Measurements from ENCODE around the gene EARS2.
"Not testable (repeated sequence)": the region's sequence is repeated elsewhere in the genome, so short reads cannot be mapped to it uniquely, and the experiment has no call there.

The EARS2 gene

DNA sequence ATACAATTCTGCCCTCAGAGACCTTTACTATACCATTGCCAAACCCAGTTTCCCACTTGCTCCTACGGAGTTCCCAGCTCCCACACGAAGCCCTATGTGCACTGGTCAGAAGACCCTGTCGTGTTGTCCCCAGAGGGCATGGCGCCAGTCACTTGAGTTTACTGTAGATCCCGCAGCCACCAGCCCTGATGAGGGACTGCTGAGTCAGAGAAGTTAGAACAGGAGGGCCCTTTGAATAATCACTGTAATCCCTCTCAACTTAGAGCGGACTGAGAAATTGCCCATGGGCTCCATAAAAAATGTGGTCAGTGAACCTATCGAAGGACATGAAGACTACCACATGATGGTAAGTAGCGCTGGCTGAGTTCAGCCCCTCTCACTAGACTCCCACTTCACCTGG lies 9.6 kb upstream of the EARS2 start:
- no peak for DNase-seq

DNA sequence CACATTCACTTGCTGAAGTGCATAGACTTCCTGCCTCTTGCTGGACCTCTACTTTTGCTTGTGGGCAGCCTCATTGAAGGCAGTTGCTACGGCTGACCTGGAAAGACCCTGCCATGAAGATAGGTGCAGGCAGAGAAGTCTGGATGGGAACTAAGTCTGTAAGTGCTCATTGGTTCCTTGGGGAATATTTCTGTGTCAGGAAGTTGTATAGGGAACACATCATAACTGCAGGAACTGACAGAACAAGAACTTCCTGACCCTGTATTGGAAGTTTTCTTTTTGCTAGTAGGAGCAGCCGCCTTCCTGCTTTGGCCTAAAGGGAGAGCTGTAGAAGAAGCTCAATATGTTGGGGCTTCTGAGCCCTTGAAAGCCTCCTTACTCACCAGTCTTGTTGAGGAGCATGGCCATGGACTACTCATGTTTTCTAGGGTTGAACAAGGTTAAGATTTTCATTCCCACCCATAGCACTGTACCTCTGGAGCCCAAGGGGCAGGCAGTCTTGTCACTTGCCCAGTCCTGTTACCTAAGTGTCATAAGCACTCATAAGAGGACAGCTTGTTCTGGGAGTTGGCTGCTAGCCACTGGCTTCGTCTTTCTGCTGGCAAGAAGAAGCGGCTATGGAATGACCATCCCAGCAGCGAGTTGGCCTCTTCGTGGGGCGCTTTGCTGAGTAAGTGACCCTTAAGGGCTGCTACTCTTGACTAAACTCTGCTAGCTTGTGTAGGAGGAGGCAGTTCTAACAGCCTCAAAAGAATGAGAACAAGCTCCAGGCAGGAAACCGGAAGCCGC lies 7.6 kb upstream of the EARS2 start:
- DNase-seq = no peak

DNA sequence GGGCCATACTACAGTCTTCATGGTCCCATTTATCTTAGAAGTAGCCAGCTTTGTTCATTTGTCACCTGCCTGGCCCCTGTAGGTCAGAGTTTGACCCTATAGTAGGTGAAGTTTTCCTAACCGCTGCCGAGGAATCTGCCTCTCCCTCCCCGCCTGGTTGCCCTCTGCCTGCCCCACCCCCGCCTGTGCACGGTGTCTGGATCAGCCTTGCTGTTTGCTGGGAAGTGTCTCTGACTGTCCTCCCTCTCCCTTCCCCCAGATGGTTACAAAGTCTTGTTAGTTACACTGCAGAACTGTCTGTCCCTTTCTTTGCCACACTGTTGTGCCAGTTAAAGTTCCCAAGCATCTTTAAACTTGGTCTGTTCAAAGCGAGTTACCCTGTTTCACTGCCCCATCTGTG lies 6.0 kb upstream of the EARS2 start:
- no peak for DNase-seq

DNA sequence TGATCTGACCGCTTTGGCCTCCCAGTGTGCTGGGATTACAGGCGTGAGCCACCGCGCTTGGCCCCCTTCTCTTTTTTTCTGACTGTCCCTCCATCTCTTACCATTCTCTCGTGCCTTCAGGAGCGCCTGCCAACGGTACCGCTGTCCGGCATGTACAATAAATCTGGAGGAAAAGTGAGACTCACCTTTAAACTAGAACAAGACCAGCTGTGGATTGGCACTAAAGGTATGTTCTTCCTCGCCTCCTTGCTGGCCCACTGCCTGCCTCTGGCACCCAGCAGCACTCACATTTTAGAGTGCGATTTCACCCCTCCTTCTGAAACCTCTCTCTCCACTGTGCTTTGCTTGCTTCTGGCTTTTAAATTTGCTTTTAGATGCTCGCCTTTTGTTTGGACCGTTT lies 5.4 kb upstream of the EARS2 start:
- no peak for DNase-seq

DNA sequence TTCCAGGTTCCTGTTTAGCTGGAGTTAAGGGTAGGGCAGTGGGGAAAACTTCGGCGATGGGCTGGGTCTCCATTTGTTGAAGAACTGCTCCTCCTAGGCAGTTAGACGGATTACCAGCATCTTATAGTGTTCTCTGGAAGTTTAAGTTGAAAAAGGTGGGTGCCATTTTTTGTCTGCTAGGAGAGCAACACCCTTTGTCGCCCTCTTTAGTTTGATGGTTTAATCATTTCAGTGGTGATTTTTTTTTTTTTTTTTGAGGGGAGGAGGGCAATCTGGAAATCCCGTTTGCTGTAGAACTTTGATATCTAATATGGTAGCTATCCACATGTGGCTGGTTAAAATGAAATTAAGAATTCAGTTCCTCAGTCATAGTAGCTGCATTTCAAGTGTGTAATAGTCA lies 4.4 kb upstream of the EARS2 start:
- no peak for DNase-seq

DNA sequence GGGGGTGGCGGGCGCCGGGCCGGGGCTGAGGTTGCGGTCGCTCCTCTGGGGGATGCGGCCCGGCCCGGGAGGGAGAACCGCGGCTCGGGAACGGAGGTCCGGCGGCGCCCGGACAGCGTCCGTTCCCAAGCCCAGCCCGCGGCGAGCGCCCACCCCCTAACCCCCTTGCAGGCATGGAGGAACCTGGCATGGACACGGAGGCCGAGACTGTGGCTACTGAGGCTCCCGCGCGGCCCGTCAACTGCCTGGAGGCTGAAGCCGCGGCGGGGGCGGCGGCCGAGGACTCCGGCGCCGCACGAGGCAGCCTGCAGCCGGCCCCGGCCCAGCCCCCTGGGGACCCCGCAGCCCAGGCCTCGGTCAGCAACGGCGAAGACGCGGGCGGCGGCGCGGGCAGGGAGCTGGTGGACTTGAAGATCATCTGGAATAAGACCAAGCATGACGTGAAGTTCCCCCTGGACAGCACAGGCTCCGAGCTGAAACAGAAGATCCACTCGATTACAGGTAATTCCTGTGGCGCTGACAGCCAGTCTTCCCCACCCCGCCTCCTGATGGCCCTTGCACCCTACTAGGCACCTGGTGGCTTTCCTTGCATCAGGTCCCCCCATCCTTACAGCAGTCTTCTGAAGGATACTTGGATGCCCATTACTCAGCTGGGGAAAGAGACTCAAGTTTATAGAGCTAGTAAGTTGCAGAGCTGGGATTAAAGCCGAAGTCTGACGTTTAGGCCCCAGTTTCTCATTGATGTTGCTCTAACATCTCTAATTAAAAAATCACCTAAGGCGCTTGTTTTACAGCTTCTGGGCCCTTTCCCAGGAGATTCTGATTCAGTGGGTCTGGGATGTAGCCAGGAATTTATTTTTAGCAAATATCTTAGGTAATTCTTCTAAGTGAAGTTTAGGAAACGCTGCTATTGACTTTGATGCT lies 891 bp upstream of the EARS2 start:
- peak; percentile 9 for DNase-seq

DNA sequence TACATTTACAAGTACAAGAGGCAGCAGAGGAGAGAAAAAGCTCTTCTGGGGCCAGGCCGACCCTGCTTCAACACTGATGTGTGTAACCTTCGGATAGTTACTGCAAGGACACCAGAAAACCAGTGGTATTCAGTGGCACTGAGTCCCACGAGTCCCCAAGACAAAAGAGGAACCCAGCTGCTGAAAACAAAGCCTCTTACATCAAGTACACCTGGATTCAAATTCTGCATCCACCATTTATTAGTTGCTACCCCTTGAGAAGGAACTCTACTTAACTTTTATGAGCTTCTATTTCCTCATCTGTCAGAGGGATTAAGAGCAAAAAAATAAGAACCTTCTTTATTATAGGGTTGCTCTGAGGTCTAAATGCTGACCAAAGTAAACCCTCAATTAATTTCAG lies 2.6 kb downstream of the EARS2 start:
- no peak for DNase-seq

DNA sequence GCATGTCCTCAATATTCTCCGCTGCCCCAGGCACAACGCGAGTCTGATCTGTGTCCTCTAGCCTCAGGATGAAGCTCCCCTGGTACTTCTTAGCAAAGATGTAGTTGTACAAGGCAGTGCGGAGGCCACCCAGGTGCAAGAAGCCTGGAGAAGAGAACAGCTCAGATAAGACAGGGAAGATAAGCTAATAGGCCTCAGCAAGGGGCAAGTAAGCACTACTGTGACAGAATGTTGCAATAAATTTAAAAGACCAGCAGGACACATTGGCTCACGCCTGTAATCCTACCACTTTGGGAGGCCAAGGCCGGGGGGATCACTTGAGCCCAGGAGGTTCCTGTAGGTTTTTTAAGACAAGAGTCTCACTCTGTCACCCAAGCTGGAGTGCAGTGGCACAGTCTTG lies 5.0 kb downstream of the EARS2 start:
- no peak for DNase-seq

DNA sequence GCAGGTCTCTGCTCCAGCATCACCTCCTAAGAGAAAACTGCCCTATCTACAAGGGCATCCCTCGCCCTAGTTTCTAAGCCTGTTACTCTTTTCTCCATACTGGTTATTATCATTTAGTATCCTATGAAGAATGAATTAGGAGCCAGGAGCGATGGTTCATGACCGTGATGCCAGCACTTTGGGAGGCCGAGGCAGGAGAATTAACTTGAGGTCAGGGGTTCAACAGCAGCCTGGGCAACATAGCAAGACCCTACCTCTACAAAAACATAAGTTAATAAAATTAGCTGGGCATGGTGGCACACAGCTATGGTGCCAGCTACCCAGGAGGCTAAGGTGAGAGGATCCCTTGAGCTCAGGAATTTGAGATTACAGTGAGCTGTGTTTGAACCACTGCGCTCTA lies 7.2 kb downstream of the EARS2 start:
- no peak for DNase-seq

DNA sequence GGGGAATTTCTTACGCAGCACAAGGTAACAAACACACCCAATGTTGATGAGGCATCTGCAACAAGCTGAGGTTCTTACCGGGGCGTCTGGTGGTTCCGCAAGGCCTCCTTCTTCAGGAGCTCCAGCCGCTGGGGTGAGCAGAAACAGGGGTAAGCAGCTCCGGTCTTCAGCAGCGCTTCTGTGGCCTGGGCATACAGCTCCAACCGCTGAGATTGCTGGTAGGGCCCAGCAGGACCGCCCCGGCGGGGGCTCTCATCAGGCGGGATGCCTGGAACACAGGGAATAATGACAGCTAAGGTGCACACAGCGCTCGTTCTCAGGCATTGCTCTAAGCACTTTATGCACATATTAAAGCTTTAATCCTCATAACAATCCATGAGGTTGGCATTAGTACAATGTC lies 12.7 kb downstream of the EARS2 start:
- no peak for DNase-seq

DNA sequence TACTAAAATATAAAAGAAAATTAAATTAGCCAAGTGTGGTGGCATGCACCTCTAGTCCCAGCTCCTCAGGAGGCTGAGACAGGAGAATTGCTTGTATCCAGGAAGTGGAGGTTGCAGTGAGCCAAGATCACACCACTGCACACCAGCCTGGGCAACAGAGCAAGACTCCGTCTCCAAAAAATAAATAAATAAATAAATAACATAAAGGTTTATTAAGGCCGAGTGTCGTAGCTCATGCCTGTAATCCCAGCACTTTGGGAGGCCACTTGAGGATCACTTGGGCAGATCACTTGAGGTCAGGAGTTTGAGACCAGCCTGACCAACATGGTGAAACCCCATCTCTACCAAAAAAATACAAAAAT lies 16.4 kb downstream of the EARS2 start:
- not testable (repeated sequence) for DNase-seq

DNA sequence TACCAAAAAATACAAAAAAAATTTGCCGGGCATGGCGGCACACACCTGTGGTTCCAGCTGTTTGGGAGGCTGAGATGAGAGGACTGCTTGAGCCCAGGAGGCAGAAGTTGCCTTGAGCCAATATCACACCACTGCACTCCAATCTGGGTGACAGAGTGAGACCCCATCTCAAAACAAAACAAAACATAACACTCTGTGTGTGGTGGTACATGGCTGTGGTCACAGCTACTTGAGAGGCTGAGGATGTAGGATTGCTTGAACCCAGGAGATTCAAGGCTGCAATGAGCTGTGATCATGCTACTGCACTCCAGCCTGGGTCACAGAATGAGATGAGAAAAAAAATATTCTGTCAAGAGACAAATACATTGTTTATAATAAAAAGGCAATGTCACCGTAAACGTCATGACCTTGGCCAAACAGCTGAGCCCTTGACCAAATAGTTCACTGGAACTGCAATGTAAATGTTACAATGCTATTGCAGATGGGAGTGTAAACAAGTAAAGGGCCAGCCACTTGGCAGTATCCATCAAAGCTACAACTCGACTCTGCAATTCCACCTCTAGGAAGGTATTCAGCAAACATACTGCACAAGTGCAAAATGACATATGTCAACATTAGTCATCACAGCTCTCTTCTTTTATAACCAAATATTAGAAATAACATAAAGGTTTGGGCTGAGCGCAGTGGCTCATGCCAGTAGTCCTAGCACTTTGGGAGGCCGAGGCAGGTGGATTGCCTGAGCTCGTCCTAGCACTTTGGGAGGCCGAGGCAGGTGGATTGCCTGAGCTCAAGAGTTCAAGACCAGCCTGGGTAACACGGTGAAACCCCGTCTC lies 16.9 kb downstream of the EARS2 start:
- no peak for DNase-seq

DNA sequence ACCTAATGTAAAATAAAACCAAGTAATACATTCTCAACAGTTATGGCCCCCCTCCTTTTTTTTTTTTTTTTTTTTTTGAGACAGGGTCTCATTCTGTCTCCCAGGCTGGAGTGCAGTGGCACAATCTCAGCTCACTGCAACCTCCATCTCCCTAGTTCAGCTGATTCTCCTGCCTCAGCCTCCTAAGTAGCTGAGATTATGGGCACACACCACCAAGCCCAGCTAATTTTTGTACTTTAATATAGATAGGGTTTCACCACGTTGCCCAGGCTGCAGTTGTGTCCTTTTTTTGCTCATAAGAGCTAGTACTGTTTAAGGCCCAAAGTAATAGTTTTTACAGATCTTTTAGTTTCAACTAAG lies 18.3 kb downstream of the EARS2 start:
- DNase-seq = no peak

DNA sequence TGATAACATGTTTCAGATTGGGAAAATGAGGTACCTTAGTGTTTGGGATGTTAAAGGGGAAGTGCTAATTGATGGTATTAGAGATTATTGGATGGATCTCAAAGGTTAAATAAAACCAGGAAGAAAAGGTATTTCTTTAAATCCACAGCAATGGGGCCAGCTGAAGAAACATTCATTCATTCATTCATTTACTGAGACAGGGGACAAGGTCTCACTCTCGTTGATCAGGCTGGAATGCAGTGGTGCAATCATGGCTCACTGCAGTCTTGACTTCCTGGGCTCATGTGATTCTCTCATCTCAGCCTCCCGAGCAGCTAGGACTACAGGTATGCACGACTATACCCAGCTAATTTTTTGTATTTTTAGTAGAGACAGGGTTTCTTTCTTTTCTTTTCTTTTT lies 19.8 kb downstream of the EARS2 start:
- no peak for DNase-seq

DNA sequence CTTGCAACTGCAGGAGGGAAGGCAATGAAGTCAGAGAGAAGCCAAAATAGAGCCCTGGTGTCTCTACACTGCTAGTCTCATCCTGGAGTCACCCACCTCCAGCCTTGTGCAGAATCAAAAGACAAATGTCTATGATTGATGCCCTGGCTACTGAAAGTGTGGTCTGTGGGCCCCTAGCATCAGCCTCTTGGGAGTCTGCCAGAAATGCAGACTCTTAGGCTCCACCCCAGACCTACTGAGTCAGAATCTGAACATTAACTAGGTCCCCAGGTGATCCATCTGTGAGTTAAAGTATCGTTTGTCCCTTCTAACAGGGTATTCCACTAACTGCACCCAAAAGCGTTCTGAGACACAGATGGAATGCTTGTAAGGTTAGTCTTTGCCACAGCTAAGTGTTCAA lies 21.2 kb downstream of the EARS2 start:
- no peak for DNase-seq

DNA sequence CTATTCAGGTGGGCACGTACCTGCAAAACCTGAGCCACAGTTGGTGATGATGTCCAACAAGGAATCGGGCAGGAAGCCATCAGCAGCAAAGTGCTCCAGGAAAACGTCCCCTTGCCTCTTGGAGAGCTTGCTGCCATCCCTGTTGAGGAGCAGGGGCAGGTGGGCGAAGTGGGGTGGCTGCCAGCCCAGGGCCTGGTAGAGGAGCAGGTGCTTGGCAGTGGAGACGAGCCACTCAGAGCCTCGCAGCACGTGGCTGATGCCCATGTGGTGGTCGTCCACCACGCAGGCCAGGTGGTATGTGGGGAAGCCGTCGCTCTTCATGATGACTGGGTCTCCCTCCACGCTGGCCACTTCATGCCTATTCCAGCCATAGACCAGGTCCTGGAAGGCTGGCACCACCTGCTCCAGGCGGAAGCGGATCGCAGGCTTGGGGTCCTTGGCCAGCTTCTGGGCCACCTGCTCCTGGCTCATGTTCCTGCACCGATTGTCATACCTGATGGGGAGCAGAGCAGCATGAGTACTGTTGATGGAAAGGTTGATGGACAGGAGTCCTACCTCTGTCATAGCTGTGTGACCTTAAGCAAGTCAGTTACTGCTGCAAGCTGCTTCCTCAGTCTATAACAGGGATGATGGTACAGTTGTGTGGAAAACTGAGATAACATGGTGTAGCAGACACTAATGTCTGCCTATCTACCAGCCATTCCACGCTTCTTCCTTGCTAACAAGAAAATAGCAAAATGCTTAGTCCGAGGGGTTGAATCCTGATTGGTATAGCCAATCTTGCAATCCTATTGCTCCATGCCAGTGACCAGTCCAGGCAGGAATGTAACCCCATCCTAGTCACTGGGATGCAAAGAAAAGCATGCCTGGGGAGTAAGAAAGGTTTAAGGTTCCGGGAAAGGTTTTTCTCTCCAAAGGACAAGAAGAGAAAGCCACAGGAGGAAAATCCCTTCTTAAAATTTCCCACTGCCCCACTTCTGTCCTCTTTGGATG lies 22.0 kb downstream of the EARS2 start:
- no peak for DNase-seq

DNA sequence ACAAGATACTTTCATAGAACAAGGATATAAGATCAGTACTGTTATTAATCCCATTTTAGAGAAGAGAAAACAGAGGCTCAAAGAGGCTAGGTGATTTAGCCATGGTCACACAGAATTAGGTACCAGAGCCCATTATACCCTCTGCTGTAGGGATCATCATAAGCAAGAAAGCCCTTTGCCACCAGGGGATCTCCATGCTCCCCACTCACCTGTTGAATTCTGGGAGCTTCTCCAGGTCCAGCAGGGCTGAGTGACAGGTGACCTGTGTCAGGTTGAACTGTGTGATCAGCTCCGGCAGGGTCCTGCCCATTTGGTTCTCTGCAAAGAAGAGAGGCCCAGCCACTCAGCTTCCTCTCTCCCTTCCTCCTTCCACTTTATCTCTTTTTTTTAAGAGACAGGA lies 24.7 kb downstream of the EARS2 start:
- DNase-seq = no peak

DNA sequence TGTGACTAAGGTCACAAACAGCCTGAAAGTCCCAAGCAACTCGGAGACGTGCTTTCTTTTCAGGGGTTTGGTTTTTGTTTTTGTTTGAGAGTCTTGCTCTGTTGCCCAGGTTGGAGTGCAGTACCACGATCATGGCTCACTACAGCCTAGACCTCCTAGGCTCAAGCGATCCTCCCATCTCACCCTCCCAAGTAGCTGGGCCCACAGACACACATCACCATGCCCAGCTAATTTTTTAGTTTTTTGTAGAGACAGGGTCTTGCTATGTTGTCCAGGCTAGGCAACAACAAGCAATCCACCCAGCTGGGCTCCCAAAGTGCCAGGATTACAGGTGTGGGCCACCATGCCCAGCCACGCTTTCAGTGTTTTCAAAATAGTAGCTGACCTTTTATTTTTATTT lies 27.1 kb downstream of the EARS2 start:
- DNase-seq = no peak

DNA sequence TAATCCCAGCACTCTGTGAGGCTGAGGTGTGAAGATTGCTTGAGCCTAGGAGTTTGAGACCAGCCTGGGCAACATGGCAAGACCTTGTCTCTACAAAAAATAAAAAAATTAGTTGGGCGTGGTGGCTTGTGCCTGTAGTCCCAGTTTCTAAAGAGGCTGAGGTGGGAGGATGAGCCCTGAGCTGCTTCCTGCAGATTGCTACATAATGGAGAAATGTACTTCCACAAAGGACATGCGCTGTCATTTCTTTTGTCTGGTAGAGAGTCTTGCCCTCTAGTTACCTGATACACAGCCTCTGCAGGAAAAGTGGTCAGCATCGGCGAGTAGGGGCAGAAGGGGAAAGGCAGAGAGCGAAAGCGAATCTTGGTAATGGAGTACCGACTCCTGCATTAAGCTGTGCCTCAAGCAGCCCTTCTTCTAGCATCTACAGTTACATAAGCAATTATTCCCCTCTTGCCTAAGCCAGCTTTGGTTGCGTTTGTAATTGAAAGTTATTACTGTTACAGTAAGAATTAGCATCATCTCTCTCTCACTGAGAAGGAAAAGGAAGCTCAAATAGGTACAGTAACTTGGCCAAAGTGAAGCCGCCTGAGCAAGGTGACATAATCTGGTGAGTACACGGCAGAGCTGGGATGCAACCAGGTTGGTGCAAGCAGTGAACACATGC lies 28.4 kb downstream of the EARS2 start:
- no peak for DNase-seq

DNA sequence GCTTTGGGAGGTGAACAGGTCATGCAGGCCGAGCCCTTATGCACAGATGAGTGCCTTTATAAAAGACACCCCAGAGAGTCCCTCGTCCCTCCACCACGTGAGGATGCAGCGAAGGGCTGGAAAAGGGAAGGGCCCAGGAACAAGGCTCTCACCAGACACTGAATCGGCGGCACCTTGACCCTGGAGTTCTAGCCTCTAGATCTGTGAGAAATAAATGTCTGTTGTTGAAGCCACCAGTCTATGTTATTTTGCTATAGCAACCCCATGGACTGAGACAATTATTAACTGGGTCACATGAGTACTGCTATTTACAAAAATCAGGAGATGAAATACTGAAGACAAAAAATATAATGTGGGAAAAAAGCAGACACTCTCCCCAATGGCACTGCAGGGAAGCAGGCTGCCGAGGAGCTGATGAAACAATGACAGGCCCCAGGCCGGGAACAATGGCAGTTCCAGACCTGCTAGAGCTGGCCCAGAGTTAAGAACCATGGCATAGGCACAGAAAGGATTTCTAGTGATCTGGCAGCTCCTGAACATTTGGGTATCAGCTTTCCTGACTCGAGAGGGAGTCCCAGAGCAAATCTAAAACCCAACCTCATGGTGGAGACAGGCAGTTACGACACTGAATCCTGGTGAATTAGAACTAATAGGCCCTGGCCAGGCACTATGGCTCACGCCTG lies 29.0 kb downstream of the EARS2 start:
- DNase-seq = no peak

DNA sequence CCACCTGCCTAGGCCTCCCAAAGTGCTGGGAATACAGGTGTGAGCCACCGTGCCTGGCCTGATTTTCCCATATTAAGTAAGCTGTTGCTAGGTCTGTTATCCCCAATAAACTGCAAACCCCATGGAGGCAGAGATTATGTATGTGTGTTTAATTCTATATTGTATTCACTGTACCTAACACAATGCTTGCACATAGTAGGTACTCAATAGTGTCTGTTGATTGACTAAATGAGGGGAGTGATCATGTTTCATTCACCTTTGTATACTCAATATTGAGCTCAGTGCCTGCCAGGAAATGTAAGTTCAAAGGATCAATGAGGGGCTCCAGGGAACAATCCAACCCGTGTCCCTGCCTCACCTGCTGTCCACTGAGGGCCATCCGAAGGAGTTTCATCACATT lies 32.3 kb downstream of the EARS2 start:
- no peak for DNase-seq
